Parathyroid adenoma (tissue), 2 donors: Measurements from ENCODE around the gene GRIK4.

Experiments used
- H2AFZ ChIP-seq: fragments of 300-600 bp; sonication (generic); one replicate; pipeline ENCODE4 v1.7.0; 2017; ENCODE audit warnings: antibody characterized with exemption, mild to moderate bottlenecking
- H3K27ac ChIP-seq: fragments of 300-600 bp; sonication (generic); one replicate; pipeline ENCODE4 v1.7.0; 2017
- H3K27me3 ChIP-seq: fragments of 300-600 bp; sonication (generic); one replicate; pipeline ENCODE4 v1.7.0; 2017; ENCODE audit warnings: low read length; ENCODE audit not compliant: control insufficient read depth, insufficient read depth
- H3K36me3 ChIP-seq: fragments of 300-600 bp; sonication (generic); one replicate; pipeline ENCODE4 v1.7.0; 2017; ENCODE audit warnings: low read length; ENCODE audit not compliant: control insufficient read depth, insufficient read depth
- H3K4me1 ChIP-seq: fragments of 300-600 bp; sonication (generic); one replicate; pipeline ENCODE4 v1.7.0; 2017; ENCODE audit warnings: control low read depth
- H3K4me2 ChIP-seq: fragments of 300-600 bp; sonication (generic); one replicate; pipeline ENCODE4 v1.7.0; 2017; ENCODE audit warnings: low read length
- H3K4me3 ChIP-seq: fragments of 300-600 bp; sonication (generic); one replicate; pipeline ENCODE4 v1.7.0; 2017; ENCODE audit warnings: low read depth, low read length
- H3K79me2 ChIP-seq: fragments of 300-600 bp; sonication (generic); one replicate; pipeline ENCODE4 v1.7.0; 2017; ENCODE audit warnings: control low read depth
- H3K9ac ChIP-seq: fragments of 300-600 bp; sonication (generic); one replicate; pipeline ENCODE4 v1.7.0; 2017; ENCODE audit warnings: mild to moderate bottlenecking
- H3K9me3 ChIP-seq: fragments of 300-600 bp; sonication (generic); one replicate; pipeline ENCODE4 v1.7.0; 2017; ENCODE audit warnings: low read length; ENCODE audit not compliant: control insufficient read depth
- CTCF ChIP-seq: fragments of 300-600 bp; sonication (generic); IDR thresholded peaks from one replicate; pipeline ENCODE4 v1.7.0; 2017; ENCODE audit warnings: antibody characterized with exemption, mild to moderate bottlenecking
- donor health status: primary hyperparathyroidism.

Gene GRIK4

GRCh38 chr11:120896687-120897086, 385.1 kb downstream of the GRIK4 start:
- Histone ChIP-seq H3K79me2 (no peaks in the 10 kb centered on the region), H3K4me1 (no peaks in the 10 kb centered on the region), H3K27me3 (no peaks in the 10 kb centered on the region), H3K4me2 (no peak overlapping the region), H3K27ac (no peak overlapping the region), H3K4me3 (no peak overlapping the region), H3K36me3 (no peaks in the 10 kb centered on the region), H3K9me3 (no peaks in the 10 kb centered on the region), H2AFZ (no peak overlapping the region), H3K9ac (no peak overlapping the region)
- no peak for TF ChIP-seq CTCF

GRCh38 chr11:120898568-120898967, 387.0 kb downstream of the GRIK4 start:
- Histone ChIP-seq H2AFZ (no peak overlapping the region), H3K79me2 (no peaks in the 10 kb centered on the region), H3K27me3 (no peaks in the 10 kb centered on the region), H3K27ac (no peak overlapping the region), H3K4me1 (no peaks in the 10 kb centered on the region), H3K9ac (no peak overlapping the region), H3K4me2 (no peak overlapping the region), H3K9me3 (no peaks in the 10 kb centered on the region), H3K4me3 (no peak overlapping the region), H3K36me3 (no peaks in the 10 kb centered on the region)
- TF ChIP-seq CTCF: no peak

- Histone ChIP-seq H3K9ac (no peak overlapping the region), H3K27me3 (no peaks in the 10 kb centered on the region), H3K79me2 (no peaks in the 10 kb centered on the region), H3K4me1 (no peaks in the 10 kb centered on the region), H3K4me2 (no peak overlapping the region), H3K4me3 (no peak overlapping the region), H3K36me3 (no peaks in the 10 kb centered on the region), H3K9me3 (no peaks in the 10 kb centered on the region), H2AFZ (no peak overlapping the region), H3K27ac (no peak overlapping the region)
- no peak for TF ChIP-seq CTCF
Observed at GRCh38 chr11:120899720-120900119, 388.2 kb downstream of the GRIK4 start.

- Histone ChIP-seq H3K79me2 (no peaks in the 10 kb centered on the region), H3K9me3 (no peaks in the 10 kb centered on the region), H3K4me3 (no peak overlapping the region), H3K36me3 (no peaks in the 10 kb centered on the region), H3K9ac (no peak overlapping the region), H3K27me3 (no peaks in the 10 kb centered on the region), H2AFZ (no peak overlapping the region), H3K4me1 (no peaks in the 10 kb centered on the region), H3K4me2 (no peak overlapping the region), H3K27ac (no peak overlapping the region)
- TF ChIP-seq CTCF: no peak
Observed at GRCh38 chr11:120900643-120901042, 389.1 kb downstream of the GRIK4 start.

- H3K27me3 ChIP-seq: no peaks in the 10 kb centered on the region
- H2AFZ ChIP-seq: no peak overlapping the region
- H3K4me3 ChIP-seq: no peak overlapping the region
- no peaks in the 10 kb centered on the region for H3K36me3 ChIP-seq
- TF ChIP-seq CTCF: no peak
- no peaks in the 10 kb centered on the region for H3K9me3 ChIP-seq
- H3K79me2 ChIP-seq: no peaks in the 10 kb centered on the region
- no peak overlapping the region for H3K9ac ChIP-seq
- H3K4me2 ChIP-seq: no peak overlapping the region
- no peaks in the 10 kb centered on the region for H3K4me1 ChIP-seq
- no peak overlapping the region for H3K27ac ChIP-seq
Observed at GRCh38 chr11:120903686-120904085, 392.1 kb downstream of the GRIK4 start.
